ENCODE results near the gene MST1. TPM values are rescaled to one million over a fixed set of nuclear protein-coding genes. Genes with fewer than 3 reads are reported as not detected.

Gene MST1
- total RNA-seq, 1 donor from 2014 or later = 10.8 TPM

GRCh38 chr3:49732597-49732996, 43.3 kb upstream of the MST1 start:
- Histone ChIP-seq H3K27me3 (no peaks in the 10 kb centered on the region), H3K27ac (no peak overlapping the region), H3K4me1 (no peaks in the 10 kb centered on the region), H3K36me3 (peaks cover 0 to 66% of the 10 kb centered on the region in 2 donors), H3K9me3 (no peaks in the 10 kb centered on the region), H3K4me3 (no peak overlapping the region)
- intact Hi-C loops (cut with DNase I) = no loop called here
- no peak for DNase-seq (ENCODE audit: extremely low spot score in 2 of 2)
- no peak for TF ChIP-seq CTCF (IDR thresholded peaks at IDR 0.05)

- no peak overlapping the region for H3K4me3 ChIP-seq
- intact Hi-C loops (cut with DNase I) = loop anchor here (10.0 kb wide), 1 partner anchor 115 kb away; no protein-coding TSS in a partner anchor
- no peaks in the 10 kb centered on the region for H3K9me3 ChIP-seq
- peaks cover 2% of the 10 kb centered on the region for H3K4me1 ChIP-seq
- TF ChIP-seq CTCF (IDR thresholded peaks at IDR 0.05) = no peak
- TF ChIP-seq POLR2AphosphoS5 (IDR thresholded peaks at IDR 0.05; ENCODE audit: insufficient read depth in 1 of 2, low read depth in 1 of 2) = no peak
- TF ChIP-seq POLR2A (IDR thresholded peaks at IDR 0.05) = no peak
- peaks cover 0 to 53% of the 10 kb centered on the region in 2 donors for H3K36me3 ChIP-seq
- H3K27ac ChIP-seq = no peak overlapping the region
- no peak for DNase-seq (ENCODE audit: extremely low spot score in 2 of 2)
- H3K27me3 ChIP-seq = no peaks in the 10 kb centered on the region
Measured at GRCh38 chr3:49729966-49730609, 40.8 kb upstream of the MST1 start.

GRCh38 chr3:49727924-49728361, 38.7 kb upstream of the MST1 start:
- Histone ChIP-seq H3K9me3 (no peaks in the 10 kb centered on the region), H3K4me3 (no peak overlapping the region), H3K4me1 (peaks cover 18% of the 10 kb centered on the region), H3K27ac (no peak overlapping the region), H3K27me3 (no peaks in the 10 kb centered on the region), H3K36me3 (peaks cover 0 to 45% of the 10 kb centered on the region in 2 donors)
- intact Hi-C loops (cut with DNase I) = loop anchor here (10.0 kb wide), 1 partner anchor 117 kb away; no protein-coding TSS in a partner anchor
- DNase-seq (ENCODE audit: extremely low spot score in 2 of 2) = no peak
- no peak for TF ChIP-seq POLR2A (IDR thresholded peaks at IDR 0.05)
- TF ChIP-seq CTCF (IDR thresholded peaks at IDR 0.05) = no peak
- TF ChIP-seq POLR2AphosphoS5 (IDR thresholded peaks at IDR 0.05; ENCODE audit: insufficient read depth in 1 of 2, low read depth in 1 of 2) = no peak

GRCh38 chr3:49727154-49727923, 38.1 kb upstream of the MST1 start:
- Histone ChIP-seq H3K27me3 (no peaks in the 10 kb centered on the region), H3K9me3 (no peaks in the 10 kb centered on the region), H3K36me3 (peaks cover 0 to 40% of the 10 kb centered on the region in 2 donors), H3K4me1 (peaks cover 24% of the 10 kb centered on the region), H3K27ac (no peak overlapping the region), H3K4me3 (no peak overlapping the region)
- TF ChIP-seq POLR2A (IDR thresholded peaks at IDR 0.05) (no peak), POLR2AphosphoS5 (IDR thresholded peaks at IDR 0.05; ENCODE audit: insufficient read depth in 1 of 2, low read depth in 1 of 2) (no peak), CTCF (IDR thresholded peaks at IDR 0.05) (no peak)
- intact Hi-C loops (cut with DNase I) = loop anchor here (10.0 kb wide), 1 partner anchor 117 kb away; no protein-coding TSS in a partner anchor
- DNase-seq (ENCODE audit: extremely low spot score in 2 of 2) = no peak
